ENCODE data around the gene QTRT2.

Gene QTRT2

GRCh38 chr3:114020907-114021306, 35.6 kb upstream of the QTRT2 start:
- Histone ChIP-seq H2AFZ (ENCODE audit: low read length) (no peak overlapping the region), H3K14ac (ENCODE audit: low read length) (no peak overlapping the region), H3K4me1 (ENCODE audit: control insufficient read depth in 2 of 2, insufficient read depth in 1 of 2, low read depth in 1 of 2, low read length in 2 of 2) (peaks cover 0 to 4% of the 10 kb centered on the region in 2 donors), H3K79me1 (ENCODE audit: low read depth, low read length) (no peaks in the 10 kb centered on the region), H3K23ac (ENCODE audit: low read depth, low read length, poor library complexity) (no peak overlapping the region), H2AK5ac (ENCODE audit: low read depth, low read length) (no peak overlapping the region), H3K4ac (ENCODE audit: low read length) (no peak overlapping the region), H2BK120ac (ENCODE audit: low read depth, low read length) (no peak overlapping the region), H3K18ac (ENCODE audit: low read length) (no peak overlapping the region), H4K8ac (ENCODE audit: low read depth, low read length) (no peak overlapping the region), H3K27me3 (ENCODE audit: control insufficient read depth in 3 of 3, insufficient read depth in 3 of 3, low read depth in 1 of 3, low read length in 3 of 3) (no peaks in the 10 kb centered on the region), H3K36me3 (replicated peaks in 1 of 2; ENCODE audit: control insufficient read depth in 2 of 2, insufficient read depth in 2 of 2, low read length in 2 of 2) (no peaks in the 10 kb centered on the region), H2BK15ac (ENCODE audit: low read length) (no peak overlapping the region), H3K4me2 (ENCODE audit: insufficient read depth, low read length, poor library complexity, severe bottlenecking) (no peak overlapping the region), H3K27ac (replicated peaks; ENCODE audit: low read length) (no peak overlapping the region), H3K9ac (ENCODE audit: low read depth, low read length, poor library complexity) (no peak overlapping the region), H4K91ac (ENCODE audit: low read depth, low read length, poor library complexity) (no peak overlapping the region), H3K9me3 (replicated peaks in 1 of 2; ENCODE audit: control insufficient read depth in 2 of 2, insufficient read depth in 1 of 2, low read depth in 1 of 2, low read length in 2 of 2) (no peaks in the 10 kb centered on the region), H2BK12ac (ENCODE audit: low read length) (no peak overlapping the region), H2BK5ac (ENCODE audit: low read length) (no peak overlapping the region), H3K4me3 (ENCODE audit: low read length in 2 of 2) (no peak overlapping the region)
- no peak for DNase-seq (ENCODE audit: low spot score)
- WGBS, 2 donors (ENCODE audit: extremely low coverage in 2 of 2, insufficient read length in 2 of 2, insufficient replicate concordance in 1 of 2), result no CpG with 5 or more reads among the region's 2 CpGs

GRCh38 chr3:114022145-114022802, 34.3 kb upstream of the QTRT2 start:
- Histone ChIP-seq H4K8ac (ENCODE audit: low read depth, low read length) (no peak overlapping the region), H3K9ac (ENCODE audit: low read depth, low read length, poor library complexity) (no peak overlapping the region), H3K4ac (ENCODE audit: low read length) (no peak overlapping the region), H4K91ac (ENCODE audit: low read depth, low read length, poor library complexity) (no peak overlapping the region), H2AK5ac (ENCODE audit: low read depth, low read length) (no peak overlapping the region), H3K27me3 (ENCODE audit: control insufficient read depth in 3 of 3, insufficient read depth in 3 of 3, low read depth in 1 of 3, low read length in 3 of 3) (no peaks in the 10 kb centered on the region), H2BK12ac (ENCODE audit: low read length) (no peak overlapping the region), H3K4me1 (ENCODE audit: control insufficient read depth in 2 of 2, insufficient read depth in 1 of 2, low read depth in 1 of 2, low read length in 2 of 2) (peaks cover 0 to 4% of the 10 kb centered on the region in 2 donors), H3K4me3 (ENCODE audit: low read length in 2 of 2) (no peak overlapping the region), H3K36me3 (replicated peaks in 1 of 2; ENCODE audit: control insufficient read depth in 2 of 2, insufficient read depth in 2 of 2, low read length in 2 of 2) (no peaks in the 10 kb centered on the region), H3K23ac (ENCODE audit: low read depth, low read length, poor library complexity) (no peak overlapping the region), H2AFZ (ENCODE audit: low read length) (no peak overlapping the region), H3K9me3 (replicated peaks in 1 of 2; ENCODE audit: control insufficient read depth in 2 of 2, insufficient read depth in 1 of 2, low read depth in 1 of 2, low read length in 2 of 2) (no peaks in the 10 kb centered on the region), H2BK5ac (ENCODE audit: low read length) (no peak overlapping the region), H3K14ac (ENCODE audit: low read length) (no peak overlapping the region), H2BK120ac (ENCODE audit: low read depth, low read length) (no peak overlapping the region), H3K27ac (replicated peaks; ENCODE audit: low read length) (no peak overlapping the region), H3K79me1 (ENCODE audit: low read depth, low read length) (no peaks in the 10 kb centered on the region), H3K18ac (ENCODE audit: low read length) (no peak overlapping the region), H2BK15ac (ENCODE audit: low read length) (no peak overlapping the region), H3K4me2 (ENCODE audit: insufficient read depth, low read length, poor library complexity, severe bottlenecking) (no peak overlapping the region)
- no peak for DNase-seq (ENCODE audit: low spot score)
- no CpG with 5 or more reads among the region's 4 CpGs for WGBS, 2 donors (ENCODE audit: extremely low coverage in 2 of 2, insufficient read length in 2 of 2, insufficient replicate concordance in 1 of 2)

GRCh38 chr3:114025451-114025850, 31.1 kb upstream of the QTRT2 start:
- H3K4me1 ChIP-seq (ENCODE audit: control insufficient read depth in 2 of 2, insufficient read depth in 1 of 2, low read depth in 1 of 2, low read length in 2 of 2), result peaks cover 0 to 4% of the 10 kb centered on the region in 2 donors
- H3K4me2 ChIP-seq (ENCODE audit: insufficient read depth, low read length, poor library complexity, severe bottlenecking), result no peak overlapping the region
- no peak overlapping the region for H2BK120ac ChIP-seq (ENCODE audit: low read depth, low read length)
- H3K18ac ChIP-seq (ENCODE audit: low read length), result no peak overlapping the region
- H3K79me1 ChIP-seq (ENCODE audit: low read depth, low read length), result no peaks in the 10 kb centered on the region
- no peak overlapping the region for H3K23ac ChIP-seq (ENCODE audit: low read depth, low read length, poor library complexity)
- no peak overlapping the region for H2AK5ac ChIP-seq (ENCODE audit: low read depth, low read length)
- H3K36me3 ChIP-seq (replicated peaks in 1 of 2; ENCODE audit: control insufficient read depth in 2 of 2, insufficient read depth in 2 of 2, low read length in 2 of 2), result no peaks in the 10 kb centered on the region
- H3K27me3 ChIP-seq (ENCODE audit: control insufficient read depth in 3 of 3, insufficient read depth in 3 of 3, low read depth in 1 of 3, low read length in 3 of 3), result no peaks in the 10 kb centered on the region
- DNase-seq (ENCODE audit: low spot score), result no peak
- H2BK15ac ChIP-seq (ENCODE audit: low read length), result no peak overlapping the region
- no peak overlapping the region for H3K14ac ChIP-seq (ENCODE audit: low read length)
- no CpG with 5 or more reads among the region's 2 CpGs for WGBS, 2 donors (ENCODE audit: extremely low coverage in 2 of 2, insufficient read length in 2 of 2, insufficient replicate concordance in 1 of 2)
- H3K9me3 ChIP-seq (replicated peaks in 1 of 2; ENCODE audit: control insufficient read depth in 2 of 2, insufficient read depth in 1 of 2, low read depth in 1 of 2, low read length in 2 of 2), result no peaks in the 10 kb centered on the region
- H4K91ac ChIP-seq (ENCODE audit: low read depth, low read length, poor library complexity), result no peak overlapping the region
- no peak overlapping the region for H2AFZ ChIP-seq (ENCODE audit: low read length)
- H3K4ac ChIP-seq (ENCODE audit: low read length), result peak overlapping the region; percentile 66
- H3K4me3 ChIP-seq (ENCODE audit: low read length in 2 of 2), result no peak overlapping the region
- no peak overlapping the region for H2BK5ac ChIP-seq (ENCODE audit: low read length)
- no peak overlapping the region for H4K8ac ChIP-seq (ENCODE audit: low read depth, low read length)
- no peak overlapping the region for H3K9ac ChIP-seq (ENCODE audit: low read depth, low read length, poor library complexity)
- no peak overlapping the region for H2BK12ac ChIP-seq (ENCODE audit: low read length)
- no peak overlapping the region for H3K27ac ChIP-seq (replicated peaks; ENCODE audit: low read length)

GRCh38 chr3:114026331-114026730, 30.2 kb upstream of the QTRT2 start:
- Histone ChIP-seq H3K27ac (replicated peaks; ENCODE audit: low read length) (no peak overlapping the region), H3K4me1 (ENCODE audit: control insufficient read depth in 2 of 2, insufficient read depth in 1 of 2, low read depth in 1 of 2, low read length in 2 of 2) (peaks cover 0 to 5% of the 10 kb centered on the region in 2 donors), H3K79me1 (ENCODE audit: low read depth, low read length) (no peaks in the 10 kb centered on the region), H3K27me3 (ENCODE audit: control insufficient read depth in 3 of 3, insufficient read depth in 3 of 3, low read depth in 1 of 3, low read length in 3 of 3) (no peaks in the 10 kb centered on the region), H3K36me3 (replicated peaks in 1 of 2; ENCODE audit: control insufficient read depth in 2 of 2, insufficient read depth in 2 of 2, low read length in 2 of 2) (no peaks in the 10 kb centered on the region), H3K14ac (ENCODE audit: low read length) (no peak overlapping the region), H4K91ac (ENCODE audit: low read depth, low read length, poor library complexity) (no peak overlapping the region), H2BK15ac (ENCODE audit: low read length) (no peak overlapping the region), H2BK5ac (ENCODE audit: low read length) (no peak overlapping the region), H3K4me2 (ENCODE audit: insufficient read depth, low read length, poor library complexity, severe bottlenecking) (no peak overlapping the region), H4K8ac (ENCODE audit: low read depth, low read length) (no peak overlapping the region), H3K18ac (ENCODE audit: low read length) (no peak overlapping the region), H2AFZ (ENCODE audit: low read length) (no peak overlapping the region), H2BK120ac (ENCODE audit: low read depth, low read length) (no peak overlapping the region), H3K23ac (ENCODE audit: low read depth, low read length, poor library complexity) (no peak overlapping the region), H2BK12ac (ENCODE audit: low read length) (no peak overlapping the region), H3K9me3 (replicated peaks in 1 of 2; ENCODE audit: control insufficient read depth in 2 of 2, insufficient read depth in 1 of 2, low read depth in 1 of 2, low read length in 2 of 2) (no peaks in the 10 kb centered on the region), H3K9ac (ENCODE audit: low read depth, low read length, poor library complexity) (no peak overlapping the region), H3K4me3 (ENCODE audit: low read length in 2 of 2) (no peak overlapping the region), H3K4ac (ENCODE audit: low read length) (no peak overlapping the region), H2AK5ac (ENCODE audit: low read depth, low read length) (no peak overlapping the region)
- no CpG with 5 or more reads among the region's 2 CpGs for WGBS, 2 donors (ENCODE audit: extremely low coverage in 2 of 2, insufficient read length in 2 of 2, insufficient replicate concordance in 1 of 2)
- no peak for DNase-seq (ENCODE audit: low spot score)
